Measurements from ENCODE around the gene BTC. TPM values are rescaled to one million over a fixed set of nuclear protein-coding genes. Genes with fewer than 3 reads are reported as not detected.
A peak's percentile ranks its signal among the peaks of the same experiment; 100 is the strongest.
"Not testable (repeated sequence)": the region's sequence is repeated elsewhere in the genome, so short reads cannot be mapped to it uniquely, and the experiment has no call there.

The BTC gene, protein sequence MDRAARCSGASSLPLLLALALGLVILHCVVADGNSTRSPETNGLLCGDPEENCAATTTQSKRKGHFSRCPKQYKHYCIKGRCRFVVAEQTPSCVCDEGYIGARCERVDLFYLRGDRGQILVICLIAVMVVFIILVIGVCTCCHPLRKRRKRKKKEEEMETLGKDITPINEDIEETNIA
- 1 to 10 TPM in 2 of 8 experiments, under 1 TPM in 4, not detected in 2; 0.05 to 2.3 (median 0.38) TPM for total RNA-seq

- peak; percentile 50 to 76 (median 64) for ATAC-seq (replicated peaks in 6 of 8)
- Histone ChIP-seq H3K27ac (no peak within 1 kb of the TSS), H3K4me3 (peak within 1 kb of the TSS in 4 of 5 donors; percentile 11 to 34 (median 27)), H3K4me1 (replicated peaks in 1 of 2) (no peaks in the 10 kb centered on the region)
- WGBS, 10 experiments, result 0 to 80% (median 45%) methylated on average over 1 to 8 of the region's 24 CpGs; no CpG with 5 or more reads in 3 of the 10 experiments
- in situ Hi-C loops (cut with MboI; ENCODE audit: low pct_unique_long_range_greater_than_20kb in 2 of 9, low sequenced_read_pairs in 9 of 9, unreplicated experiment in 9 of 9), result no loop called here
Observed at GRCh38 chr4:74794382-74795010, at the start of gene BTC. Gene BTC (minus strand): TSS chr4:74794523. CDS start chr4:74794325, 198 bp downstream.

GRCh38 chr4:74840936-74841509, 46.7 kb upstream of the BTC start:
- Histone ChIP-seq H3K27ac (no peak overlapping the region), H3K4me3 (no peak overlapping the region), H3K4me1 (replicated peaks in 1 of 2) (peaks cover 0 to 20% of the 10 kb centered on the region in 2 donors)
- WGBS, 10 experiments, result 0 to 83% (median 40%) methylated on average over 1 to 6 of the region's 7 CpGs; no CpG with 5 or more reads in 1 of the 10 experiments
- peak in 7 of 8 experiments; percentile 36 to 98 (median 89) for ATAC-seq (replicated peaks in 6 of 8)
- in situ Hi-C loops (cut with MboI; ENCODE audit: low pct_unique_long_range_greater_than_20kb in 2 of 9, low sequenced_read_pairs in 9 of 9, unreplicated experiment in 9 of 9), result no loop called here

DNA sequence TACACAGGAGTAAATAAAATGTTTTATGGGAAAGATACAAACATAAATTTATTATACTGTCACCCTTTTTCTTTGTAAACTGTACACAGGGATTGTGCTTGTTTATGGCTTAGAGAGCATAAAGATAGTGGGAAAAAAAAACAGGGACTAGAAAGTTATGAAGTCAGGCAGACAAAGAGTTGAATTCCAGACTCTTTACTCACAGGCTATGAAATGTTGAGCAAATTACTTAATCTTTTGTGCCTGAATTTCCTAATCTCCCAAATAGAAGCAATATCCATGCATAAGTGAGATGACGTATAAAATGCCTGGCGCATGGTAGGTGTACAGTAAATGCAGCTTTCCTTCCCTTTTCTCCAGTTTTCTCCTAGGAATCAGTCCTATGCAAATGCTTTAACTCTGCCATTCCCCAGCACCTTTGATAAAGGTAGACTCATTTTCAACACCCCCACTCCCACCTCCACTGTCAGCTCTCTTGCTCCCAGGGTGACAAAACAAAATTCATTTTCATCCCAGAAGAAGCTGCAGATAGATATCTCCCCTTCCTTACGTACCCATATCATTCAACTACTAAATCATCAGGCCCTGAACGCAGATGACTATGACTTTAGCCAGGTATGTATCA, 44.5 kb upstream of the BTC start:
- in situ Hi-C loops (cut with MboI; ENCODE audit: low pct_unique_long_range_greater_than_20kb in 2 of 9, low sequenced_read_pairs in 9 of 9, unreplicated experiment in 9 of 9), result no loop called here
- Histone ChIP-seq H3K27ac (no peak overlapping the region), H3K4me3 (no peak overlapping the region), H3K4me1 (replicated peaks in 1 of 2) (peaks cover 0 to 20% of the 10 kb centered on the region in 2 donors)
- ATAC-seq (replicated peaks in 6 of 8), result peak in 2 of 8 experiments; percentile 46 to 76
- WGBS, 10 experiments, result 13 to 100% (median 79%) methylated on average over 2 to 3 of the region's 4 CpGs

DNA sequence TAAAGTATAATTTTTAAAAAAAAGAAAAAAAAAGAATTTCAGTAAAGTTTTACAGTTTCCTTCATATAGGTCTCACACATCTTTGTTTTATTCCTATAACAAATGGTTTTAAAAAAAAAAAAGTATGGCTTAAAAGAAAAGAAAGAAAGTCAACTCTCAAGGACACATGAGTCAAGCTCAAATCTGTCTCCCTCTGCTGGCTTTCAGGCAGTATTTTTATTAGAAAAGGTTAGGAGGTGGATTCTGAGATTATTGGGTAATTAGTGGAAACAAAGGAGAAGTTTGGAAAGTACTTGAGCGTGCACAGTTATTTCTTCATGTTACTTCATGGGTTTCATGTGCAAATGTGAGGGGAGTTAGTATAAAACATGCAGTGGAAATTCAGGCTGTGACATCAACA, 36.6 kb upstream of the BTC start:
- no peak for ATAC-seq (replicated peaks in 6 of 8)
- H3K27ac ChIP-seq, result no peak overlapping the region
- no peak overlapping the region for H3K4me3 ChIP-seq
- in situ Hi-C loops (cut with MboI; ENCODE audit: low pct_unique_long_range_greater_than_20kb in 2 of 9, low sequenced_read_pairs in 9 of 9, unreplicated experiment in 9 of 9), result no loop called here
- H3K4me1 ChIP-seq (replicated peaks in 1 of 2), result no peaks in the 10 kb centered on the region
- 0 to 100% (median 73%) methylated on average over 1 of the region's 1 CpG for WGBS, 10 experiments

DNA sequence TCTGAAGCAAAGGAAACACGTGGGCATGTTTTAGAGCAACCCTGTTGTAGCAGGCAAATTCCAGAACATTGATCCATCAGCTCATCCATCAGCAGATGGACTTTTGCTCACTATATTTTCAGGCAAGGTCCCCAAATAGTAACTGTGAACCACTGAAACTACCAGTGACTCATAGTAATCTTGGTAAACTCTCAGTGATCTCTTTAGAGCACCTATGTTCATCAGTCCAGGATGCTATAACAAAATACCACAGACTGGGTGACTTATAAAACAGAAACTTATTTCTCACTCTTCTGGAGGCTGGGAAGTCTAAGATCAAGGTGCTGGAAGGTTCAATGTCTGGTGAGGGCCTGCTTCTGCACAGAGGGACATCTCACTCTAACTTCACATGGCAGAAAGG, 28.9 kb upstream of the BTC start:
- no peak overlapping the region for H3K27ac ChIP-seq
- no peak overlapping the region for H3K4me3 ChIP-seq
- WGBS, 10 experiments, result 0 to 67% (median 20%) methylated on average over 1 of the region's 1 CpG; no CpG with 5 or more reads in 7 of the 10 experiments
- H3K4me1 ChIP-seq (replicated peaks in 1 of 2), result no peaks in the 10 kb centered on the region
- no peak for ATAC-seq (replicated peaks in 6 of 8)
- in situ Hi-C loops (cut with MboI; ENCODE audit: low pct_unique_long_range_greater_than_20kb in 2 of 9, low sequenced_read_pairs in 9 of 9, unreplicated experiment in 9 of 9), result no loop called here

DNA sequence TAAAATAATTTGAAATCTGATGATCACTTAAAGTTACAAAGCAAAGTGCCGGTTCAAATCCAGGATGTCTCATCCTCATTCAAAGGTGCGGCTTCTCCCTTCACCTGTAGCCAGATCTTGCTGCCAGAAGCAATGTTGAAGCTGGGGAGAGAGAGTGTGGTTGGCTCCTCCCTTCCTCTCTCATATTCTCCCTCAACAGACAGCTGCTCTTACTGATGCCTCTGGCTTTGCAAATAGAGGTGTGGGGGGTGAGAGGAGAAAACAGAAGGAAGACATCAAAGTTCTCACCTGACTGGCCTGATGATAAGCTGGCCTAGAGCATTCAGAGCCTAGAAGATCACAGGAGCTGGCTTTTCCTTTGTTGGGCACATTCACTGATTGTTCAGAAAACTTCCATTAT, 28.3 kb upstream of the BTC start:
- H3K4me1 ChIP-seq (replicated peaks in 1 of 2), result no peaks in the 10 kb centered on the region
- no peak overlapping the region for H3K27ac ChIP-seq
- in situ Hi-C loops (cut with MboI; ENCODE audit: low pct_unique_long_range_greater_than_20kb in 2 of 9, low sequenced_read_pairs in 9 of 9, unreplicated experiment in 9 of 9), result no loop called here
- no peak for ATAC-seq (replicated peaks in 6 of 8)
- H3K4me3 ChIP-seq, result no peak overlapping the region
- WGBS, 10 experiments, result 0 to 100% (median 81%) methylated on average over 1 to 2 of the region's 2 CpGs; no CpG with 5 or more reads in 2 of the 10 experiments

DNA sequence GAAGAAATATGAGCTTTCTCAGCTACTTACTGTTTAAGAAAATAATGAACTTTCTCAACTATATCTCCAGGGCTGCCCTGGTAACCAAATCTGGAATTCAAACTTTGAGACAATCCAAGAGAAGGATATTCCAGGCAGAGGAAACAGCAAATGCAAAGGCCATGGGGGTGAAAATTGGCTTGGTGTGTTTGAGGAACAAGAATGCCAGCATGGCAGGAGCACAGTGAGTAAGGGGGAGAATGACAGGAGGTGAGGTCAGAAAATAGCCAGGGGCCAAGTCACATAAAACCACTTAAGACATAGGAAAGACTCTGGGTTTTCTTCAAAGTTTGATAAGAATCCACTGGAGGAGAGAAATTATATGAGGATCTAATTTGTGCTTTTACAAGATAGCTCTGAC, 27.2 kb upstream of the BTC start:
- H3K4me1 ChIP-seq (replicated peaks in 1 of 2), result no peaks in the 10 kb centered on the region
- H3K27ac ChIP-seq, result no peak overlapping the region
- in situ Hi-C loops (cut with MboI; ENCODE audit: low pct_unique_long_range_greater_than_20kb in 2 of 9, low sequenced_read_pairs in 9 of 9, unreplicated experiment in 9 of 9), result no loop called here
- H3K4me3 ChIP-seq, result no peak overlapping the region
- peak in 1 of 8 experiments; percentile 30 for ATAC-seq (replicated peaks in 6 of 8)

DNA sequence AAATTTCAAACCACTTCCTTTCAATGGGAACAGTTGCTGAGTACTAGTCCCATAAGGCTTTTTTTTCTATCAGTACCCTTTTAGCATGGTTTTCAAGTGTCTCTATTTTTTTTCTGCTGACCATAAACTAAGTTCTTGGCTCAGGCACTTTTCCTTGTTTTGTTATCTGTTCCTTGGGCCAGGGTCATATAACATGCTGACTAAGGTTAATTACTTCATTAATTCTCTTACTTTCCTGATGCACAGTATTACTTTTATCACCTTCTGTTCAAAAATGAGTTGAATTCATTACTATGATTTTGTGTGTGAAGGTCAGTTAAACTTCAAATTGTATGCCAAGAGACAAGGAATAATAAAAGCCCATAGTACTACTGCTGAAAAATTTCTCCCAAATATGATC, 19.7 kb upstream of the BTC start:
- Histone ChIP-seq H3K27ac (no peak overlapping the region), H3K4me3 (no peak overlapping the region), H3K4me1 (replicated peaks in 1 of 2) (no peaks in the 10 kb centered on the region)
- ATAC-seq (replicated peaks in 6 of 8), result no peak
- in situ Hi-C loops (cut with MboI; ENCODE audit: low pct_unique_long_range_greater_than_20kb in 2 of 9, low sequenced_read_pairs in 9 of 9, unreplicated experiment in 9 of 9), result no loop called here

DNA sequence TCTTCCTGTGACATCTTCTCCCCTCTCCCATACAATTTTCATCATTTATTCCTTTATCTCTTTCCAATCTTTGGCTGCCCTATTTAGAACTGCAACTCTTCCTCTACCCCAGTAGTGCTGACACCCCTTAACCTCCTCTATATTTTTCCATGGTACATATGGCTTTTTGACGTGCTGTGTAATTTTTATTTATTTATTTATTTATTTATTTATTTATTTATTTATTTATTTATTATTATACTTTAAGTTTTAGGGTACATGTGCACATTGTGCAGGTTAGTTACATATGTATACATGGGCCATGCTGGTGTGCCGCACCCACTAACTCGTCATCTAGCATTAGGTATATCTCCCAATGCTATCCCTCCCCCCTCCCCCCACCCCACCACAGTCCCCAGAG, 17.7 kb upstream of the BTC start:
- H3K27ac ChIP-seq; H3K4me1 ChIP-seq (replicated peaks in 1 of 2); ATAC-seq (replicated peaks in 6 of 8); in situ Hi-C loops (cut with MboI; ENCODE audit: low pct_unique_long_range_greater_than_20kb in 2 of 9, low sequenced_read_pairs in 9 of 9, unreplicated experiment in 9 of 9); H3K4me3 ChIP-seq: not testable (repeated sequence)
- 9 to 89% (median 57%) methylated on average over 1 to 3 of the region's 3 CpGs; no CpG with 5 or more reads in 3 of the 10 experiments for WGBS, 10 experiments

DNA sequence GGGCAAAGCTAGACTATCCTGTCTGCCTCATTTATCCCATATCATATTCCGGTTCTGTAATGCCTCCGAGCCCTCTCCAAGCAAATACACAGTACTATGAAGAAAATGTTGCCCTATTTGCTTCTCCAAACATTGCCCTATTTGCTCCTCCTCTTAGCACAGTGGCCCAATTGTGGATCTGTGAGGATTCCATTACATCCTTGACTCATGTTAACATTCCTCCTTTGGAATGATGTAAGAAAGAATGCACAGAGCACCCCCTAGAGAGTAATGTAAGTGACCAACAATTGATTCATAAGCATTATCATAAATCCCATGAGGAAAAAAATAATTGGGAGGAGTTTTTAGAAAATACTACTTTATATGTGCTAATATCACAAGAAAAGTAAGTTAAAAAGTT, 11.3 kb upstream of the BTC start:
- no peaks in the 10 kb centered on the region for H3K4me1 ChIP-seq (replicated peaks in 1 of 2)
- WGBS, 10 experiments, result 0 to 92% (median 67%) methylated on average over 1 to 2 of the region's 2 CpGs; no CpG with 5 or more reads in 1 of the 10 experiments
- in situ Hi-C loops (cut with MboI; ENCODE audit: low pct_unique_long_range_greater_than_20kb in 2 of 9, low sequenced_read_pairs in 9 of 9, unreplicated experiment in 9 of 9), result no loop called here
- ATAC-seq (replicated peaks in 6 of 8), result peak in 3 of 8 experiments; percentile 67 to 83 (median 67)
- H3K4me3 ChIP-seq, result no peak overlapping the region
- H3K27ac ChIP-seq, result no peak overlapping the region

GRCh38 chr4:74800310-74800709, 6.0 kb upstream of the BTC start:
- H3K4me3 ChIP-seq, result no peak overlapping the region

DNA sequence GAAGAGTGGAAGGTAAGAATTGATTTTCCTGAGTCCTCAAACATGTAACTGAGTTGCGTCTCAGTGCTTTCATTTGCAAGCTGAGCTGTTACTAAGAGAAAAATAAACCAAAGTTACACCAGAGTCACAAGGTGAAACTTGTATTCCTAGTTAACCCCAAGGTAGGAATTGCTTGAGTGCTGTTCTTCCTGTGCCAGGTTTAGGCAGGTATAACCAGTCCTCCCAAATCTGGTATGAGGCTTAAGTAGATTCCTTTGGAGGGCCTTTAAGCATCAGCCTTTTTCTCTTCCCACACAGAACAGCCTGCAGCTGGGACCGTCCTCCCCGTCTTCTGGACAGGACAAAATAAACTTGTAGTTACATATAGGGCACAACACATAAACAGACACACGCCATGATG, 2.3 kb upstream of the BTC start:
- ATAC-seq (replicated peaks in 6 of 8), result no peak
- 6 to 100% (median 74%) methylated on average over 1 to 4 of the region's 4 CpGs for WGBS, 10 experiments
- Histone ChIP-seq H3K4me1 (replicated peaks in 1 of 2) (no peaks in the 10 kb centered on the region), H3K27ac (no peak overlapping the region), H3K4me3 (no peak overlapping the region)
- in situ Hi-C loops (cut with MboI; ENCODE audit: low pct_unique_long_range_greater_than_20kb in 2 of 9, low sequenced_read_pairs in 9 of 9, unreplicated experiment in 9 of 9), result no loop called here

More at GRCh38 chr4:74800310-74800709, 6.0 kb upstream of the BTC start:
- H3K27ac ChIP-seq, result no peak overlapping the region
- in situ Hi-C loops (cut with MboI; ENCODE audit: low pct_unique_long_range_greater_than_20kb in 2 of 9, low sequenced_read_pairs in 9 of 9, unreplicated experiment in 9 of 9), result no loop called here
- H3K4me1 ChIP-seq (replicated peaks in 1 of 2), result no peaks in the 10 kb centered on the region
- 0 to 95% (median 39%) methylated on average over 1 to 3 of the region's 3 CpGs; no CpG with 5 or more reads in 4 of the 10 experiments for WGBS, 10 experiments
- no peak for ATAC-seq (replicated peaks in 6 of 8)

- ATAC-seq (replicated peaks in 6 of 8), result peak; percentile 61 to 89 (median 80)
- WGBS, 10 experiments, result 0 to 10% methylated on average over 1 to 8 of the region's 42 CpGs; no CpG with 5 or more reads in 8 of the 10 experiments
- in situ Hi-C loops (cut with MboI; ENCODE audit: low pct_unique_long_range_greater_than_20kb in 2 of 9, low sequenced_read_pairs in 9 of 9, unreplicated experiment in 9 of 9), result no loop called here
- Histone ChIP-seq H3K4me1 (replicated peaks in 1 of 2) (no peaks in the 10 kb centered on the region), H3K4me3 (peak overlapping the region in 4 of 5 donors; percentile 11 to 34 (median 27)), H3K27ac (no peak overlapping the region)
Observed at GRCh38 chr4:74793757-74794381, 454 bp downstream of the BTC start.
